ENCODE results near the gene DLG2.

DLG2 gene

DNA sequence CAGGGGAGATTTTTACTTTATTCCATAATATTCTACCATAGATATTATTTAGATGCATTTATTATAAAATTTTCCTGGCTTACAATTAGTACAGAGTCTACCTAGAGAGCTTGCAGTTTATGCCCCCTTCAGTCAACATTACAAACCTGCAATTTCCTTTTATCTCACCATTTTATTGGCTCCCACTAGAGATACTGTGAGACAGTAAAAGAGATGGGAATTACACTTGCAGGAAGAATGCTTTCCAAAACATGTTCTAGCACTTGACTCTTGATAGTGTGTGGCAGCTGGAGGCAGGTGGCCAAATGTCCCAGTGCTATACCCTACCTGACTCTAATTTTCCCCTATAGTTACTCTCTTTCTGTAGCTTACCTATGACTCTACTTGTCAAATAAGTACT, 863.2 kb downstream of the DLG2 start:
- DNase-seq (ENCODE audit: low spot score), result no peak

DNA sequence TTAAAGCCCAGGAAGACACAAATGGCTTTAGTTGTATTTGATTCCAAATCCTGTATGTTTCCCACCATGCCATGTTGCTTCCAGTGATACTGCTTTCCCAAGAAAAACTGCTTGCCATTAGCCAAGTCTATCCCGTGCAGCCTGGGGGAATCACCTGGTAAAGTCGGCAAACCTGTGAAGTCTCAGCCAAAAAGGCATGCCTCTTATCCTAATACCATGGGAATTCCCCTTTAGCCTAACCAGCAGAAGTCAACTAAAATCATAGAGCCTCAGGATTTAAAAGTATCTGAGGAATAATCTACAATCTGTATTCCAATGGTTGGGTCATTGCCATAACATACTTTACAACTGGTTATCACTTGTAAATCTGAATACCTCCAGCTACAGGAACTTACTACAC, 869.4 kb downstream of the DLG2 start:
- DNase-seq (ENCODE audit: low spot score), result no peak

- no peak for DNase-seq (ENCODE audit: low spot score)
Observed at GRCh38 chr11:84751371-84751770, 875.8 kb downstream of the DLG2 start.

DNA sequence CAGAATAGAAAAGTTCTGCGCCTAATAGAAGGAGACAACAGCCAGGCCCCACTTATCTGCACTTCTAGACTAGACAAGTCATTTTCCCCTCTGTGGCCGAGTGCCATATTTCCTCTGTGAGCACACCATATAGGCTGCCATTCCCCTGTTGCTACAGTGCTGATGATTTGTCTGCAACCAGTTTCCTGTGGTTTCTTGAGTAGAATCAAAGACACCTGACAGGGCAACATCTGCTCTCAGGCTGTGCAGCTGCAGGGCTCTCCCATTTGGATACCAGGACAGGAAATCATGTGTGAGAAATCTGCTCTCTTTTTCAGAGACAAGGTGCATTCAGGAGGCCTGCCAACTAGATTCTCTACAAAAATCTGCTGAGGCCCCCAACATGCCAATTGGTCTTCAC, 879.3 kb downstream of the DLG2 start:
- DNase-seq (ENCODE audit: low spot score), result no peak

- no peak for DNase-seq (ENCODE audit: low spot score)
Observed at GRCh38 chr11:84740050-84740449, 887.1 kb downstream of the DLG2 start.

- DNase-seq (ENCODE audit: low spot score), result no peak
Observed at GRCh38 chr11:84724256-84724655, 902.9 kb downstream of the DLG2 start.

DNA sequence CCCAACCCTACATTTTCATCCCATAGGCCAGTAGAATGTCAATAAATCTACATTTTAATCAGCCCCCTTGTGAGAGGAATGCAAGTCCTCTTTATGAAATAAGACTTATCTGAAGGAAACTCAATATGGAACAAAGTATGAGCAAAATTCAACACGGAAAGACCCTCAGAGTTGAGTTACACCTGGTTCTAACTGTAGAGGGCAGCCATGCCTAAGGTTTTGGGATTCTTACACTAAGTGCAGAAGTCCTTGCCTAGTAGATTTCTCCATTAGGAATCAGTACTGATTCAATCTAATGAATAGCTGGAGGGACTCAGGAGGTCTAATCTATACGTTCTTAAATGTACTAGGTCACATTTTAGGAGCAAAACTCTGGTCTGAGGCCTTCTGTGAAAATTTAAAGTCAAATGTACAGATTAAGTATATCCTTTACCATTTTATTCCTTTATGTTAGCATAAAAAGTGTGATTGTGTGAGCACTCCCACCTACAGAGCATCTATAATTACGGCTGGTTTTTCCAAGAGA, 904.5 kb downstream of the DLG2 start:
- DNase-seq (ENCODE audit: low spot score), result no peak

- no peak for DNase-seq (ENCODE audit: low spot score)
Observed at GRCh38 chr11:84721561-84721961, 905.6 kb downstream of the DLG2 start.

- DNase-seq (ENCODE audit: low spot score), result peak; percentile 64
Observed at GRCh38 chr11:84720706-84721402, 906.3 kb downstream of the DLG2 start.

GRCh38 chr11:84719935-84720577, 907.1 kb downstream of the DLG2 start:
- DNase-seq (ENCODE audit: low spot score), result peak; percentile 72

GRCh38 chr11:84714316-84714780, 912.8 kb downstream of the DLG2 start:
- peak; percentile 73 for DNase-seq (ENCODE audit: low spot score)

DNA sequence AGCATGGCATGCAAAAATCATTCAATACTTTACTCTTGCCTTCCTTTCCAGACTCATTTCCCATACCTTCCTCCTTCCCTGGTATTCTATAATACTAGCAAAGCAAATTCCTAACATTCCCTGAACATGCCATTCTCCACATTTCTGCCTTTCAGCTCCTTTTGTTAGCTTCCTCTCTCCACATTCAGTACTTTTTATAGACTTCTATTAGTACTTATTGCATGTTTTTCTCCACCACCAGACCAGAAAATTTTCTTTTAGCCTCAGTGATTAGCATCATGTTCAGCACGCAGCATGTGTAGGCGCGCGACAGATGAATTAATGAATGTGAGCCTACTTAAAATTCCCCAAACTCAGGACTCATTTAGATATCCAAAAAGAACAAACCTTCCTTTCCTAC, 935.3 kb downstream of the DLG2 start:
- DNase-seq (ENCODE audit: low spot score), result no peak

GRCh38 chr11:84687433-84687832, 939.7 kb downstream of the DLG2 start:
- DNase-seq (ENCODE audit: low spot score), result no peak

GRCh38 chr11:84686716-84687115, 940.4 kb downstream of the DLG2 start:
- no peak for DNase-seq (ENCODE audit: low spot score)

- DNase-seq (ENCODE audit: low spot score), result no peak
Observed at GRCh38 chr11:84685976-84686375, 941.2 kb downstream of the DLG2 start.

- DNase-seq (ENCODE audit: low spot score), result no peak
Observed at GRCh38 chr11:84685149-84685548, 942.0 kb downstream of the DLG2 start.

- DNase-seq (ENCODE audit: low spot score), result no peak
Observed at GRCh38 chr11:84681456-84681855, 945.7 kb downstream of the DLG2 start.

DNA sequence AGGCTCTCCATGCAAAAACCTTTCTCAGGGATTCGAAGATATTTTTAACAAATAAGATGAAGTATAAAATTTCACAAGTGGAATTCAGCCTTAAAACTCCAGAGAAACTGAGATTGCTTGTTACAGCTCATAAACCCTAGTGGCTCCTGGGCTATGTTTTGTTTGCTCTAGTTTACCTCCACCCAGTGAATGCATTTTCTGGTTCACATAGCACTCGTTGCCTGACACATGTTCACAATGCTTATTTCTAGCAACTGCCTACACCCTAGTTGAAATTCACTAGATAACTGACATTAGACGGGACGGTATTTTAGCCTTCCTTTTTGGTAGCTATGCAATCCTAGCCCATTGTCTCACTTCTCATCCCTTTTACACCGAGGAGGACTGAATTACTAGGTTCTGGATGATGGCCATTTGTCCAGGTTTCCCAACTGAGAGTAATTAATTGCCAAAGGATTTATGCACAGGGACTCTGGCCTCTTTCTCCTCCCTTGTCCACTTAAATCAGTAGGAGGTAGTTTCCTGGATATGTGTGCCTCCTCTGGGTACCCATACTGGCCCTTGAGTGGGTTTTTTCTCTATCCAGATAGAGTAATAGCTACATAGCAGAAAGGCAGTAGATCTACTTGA, 951.6 kb downstream of the DLG2 start:
- DNase-seq (ENCODE audit: low spot score), result no peak

DNA sequence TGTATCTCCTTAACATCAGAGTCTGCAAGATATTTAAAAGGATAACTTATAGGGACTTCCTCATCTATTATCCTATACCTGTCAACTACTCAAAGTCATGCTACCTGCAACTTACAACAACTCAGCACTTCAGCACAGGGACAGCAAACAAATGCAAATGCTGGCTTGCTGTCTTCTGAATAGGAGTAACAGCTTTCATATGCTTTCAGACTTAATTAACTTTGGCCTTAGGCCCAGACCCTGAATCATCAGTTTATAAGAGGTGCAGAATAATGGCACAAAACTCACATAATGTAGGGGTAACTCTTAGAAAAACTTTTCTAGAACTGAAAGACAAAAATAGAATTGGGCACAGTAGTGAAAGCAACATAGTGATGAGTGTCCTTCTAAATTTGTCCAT, 953.4 kb downstream of the DLG2 start:
- DNase-seq (ENCODE audit: low spot score), result no peak

DNA sequence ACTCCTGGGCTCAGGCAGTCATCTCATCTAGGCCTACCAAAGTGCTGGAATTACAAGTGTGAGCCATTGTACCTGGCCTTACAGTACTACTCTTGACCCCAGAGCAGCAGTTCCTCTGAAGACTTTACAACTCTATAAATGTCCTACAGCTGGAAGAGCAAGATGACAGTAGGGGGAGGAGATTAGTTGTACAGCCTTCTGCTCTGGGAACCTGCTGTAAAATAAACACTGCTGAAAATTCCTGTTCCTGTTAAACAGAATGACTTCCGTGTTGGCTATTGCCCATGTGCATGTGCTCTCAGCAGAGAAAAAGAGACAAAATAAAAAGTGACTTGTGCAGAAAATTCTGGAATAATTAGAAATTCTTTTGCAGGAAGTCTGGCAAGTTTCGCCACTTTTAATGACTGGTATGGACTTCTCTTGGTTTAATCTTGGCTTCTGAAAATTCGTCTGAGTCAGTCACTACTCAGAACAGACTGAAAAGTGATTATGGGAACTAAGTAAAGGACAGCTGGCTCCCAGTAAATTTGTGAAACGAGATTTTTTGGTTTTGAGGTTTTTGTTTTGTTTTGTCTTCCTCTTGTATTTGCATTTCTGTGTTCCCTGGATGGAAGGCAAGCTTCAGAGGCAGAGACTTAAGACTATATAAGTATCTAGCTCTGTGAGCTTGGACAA, 955.7 kb downstream of the DLG2 start:
- no peak for DNase-seq (ENCODE audit: low spot score)

DNA sequence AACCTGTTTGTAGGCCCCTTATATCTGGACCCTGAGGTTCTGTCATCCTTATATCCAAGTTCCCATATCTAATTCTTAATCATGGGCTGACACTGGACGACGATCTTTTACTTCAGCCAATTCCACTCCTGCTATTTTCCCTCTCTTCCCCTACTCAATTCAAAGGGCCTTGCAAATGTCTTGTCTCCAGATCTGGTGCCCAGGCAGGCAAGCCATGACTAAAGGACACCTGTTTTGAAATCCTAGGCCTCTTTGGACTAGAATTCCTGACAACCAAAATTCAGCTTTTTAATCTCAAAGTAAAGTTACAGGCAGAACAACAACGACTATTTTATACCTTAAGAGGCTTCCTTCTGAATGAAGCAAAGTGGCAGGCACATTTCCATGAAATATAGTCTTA, 963.4 kb downstream of the DLG2 start:
- DNase-seq (ENCODE audit: low spot score), result no peak

DNA sequence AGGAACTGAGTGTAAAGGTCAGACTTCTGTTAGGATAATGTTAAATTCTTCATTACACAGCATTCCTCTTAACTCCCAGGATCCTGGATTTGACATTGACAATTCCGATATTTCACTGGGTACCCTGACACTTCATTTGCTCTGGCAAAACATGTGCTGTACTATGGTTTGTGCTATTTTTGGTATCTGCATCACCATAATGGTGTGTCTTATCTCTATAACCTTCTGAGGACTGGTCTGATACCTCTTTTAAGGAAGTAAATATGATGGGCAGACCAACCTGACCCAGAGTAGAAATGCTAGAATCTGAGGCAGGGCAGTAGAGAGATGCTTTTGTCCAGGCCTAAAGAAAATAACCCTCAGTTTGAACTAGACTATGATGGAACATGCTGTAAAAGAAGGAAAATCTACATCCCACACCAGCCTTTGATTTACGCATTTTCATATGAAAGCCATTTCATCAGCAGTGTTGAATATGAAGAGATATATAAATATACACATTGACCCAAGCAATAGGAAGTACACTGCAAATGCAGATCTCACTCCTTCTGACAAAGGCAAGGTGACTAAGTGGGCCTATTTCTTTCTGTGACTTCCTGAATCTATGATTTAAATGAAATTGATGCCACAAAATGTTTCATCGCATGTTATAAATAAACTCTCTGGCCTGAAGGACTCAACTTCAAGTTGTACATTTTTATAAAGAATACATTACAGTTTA, 966.7 kb downstream of the DLG2 start:
- no peak for DNase-seq (ENCODE audit: low spot score)
